ENCODE measurements around the gene RAB44.

DNA sequence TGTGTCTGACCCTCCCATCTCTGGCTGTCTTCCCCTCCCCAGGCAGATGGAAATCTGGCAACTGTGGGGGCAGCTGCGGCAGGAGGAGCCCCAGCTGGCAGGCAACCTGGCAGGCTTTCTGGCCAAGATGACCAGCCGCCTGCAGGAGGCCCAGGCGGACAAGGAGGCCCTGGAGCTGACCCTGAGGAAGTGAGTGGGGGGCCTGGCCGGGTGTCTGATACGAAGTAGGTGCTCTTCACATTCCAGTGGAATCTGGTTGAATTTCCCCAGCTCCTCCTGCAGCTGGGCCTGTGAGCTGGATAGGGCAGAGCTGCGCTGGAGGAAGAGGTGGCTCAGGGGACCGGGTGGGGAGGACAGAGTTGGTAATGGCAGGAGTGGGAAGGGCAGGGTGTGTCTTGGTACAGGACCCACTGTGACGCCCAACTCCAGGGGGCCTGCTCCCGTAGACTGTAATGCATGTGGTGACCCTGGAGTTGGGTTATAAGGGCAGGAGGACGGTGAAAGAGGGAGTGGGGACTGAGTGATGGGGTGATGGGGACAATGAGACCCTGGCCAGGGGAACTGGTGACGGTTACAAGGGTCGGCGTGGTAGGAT, 19.7 kb downstream of the RAB44 start:
- TF ChIP-seq SMC3 (IDR thresholded peaks at IDR 0.05; ENCODE audit: low read depth, low read length): no peak
- no peak for TF ChIP-seq CTCF (conservative IDR thresholded peaks at IDR 0.05; ENCODE audit: low read depth, low read length)

Data from IMR-90 (cell line).